ENCODE data around the gene MTFR2. TPM values are rescaled to one million over a fixed set of nuclear protein-coding genes. Genes with fewer than 3 reads are reported as not detected.

The MTFR2 gene
- total and polyA plus RNA-seq, 2 of the 13 experiments (the other 11 are each of a cell fraction or from before 2014, with no cell fraction given): 6.7 to 10.7 TPM

DNA sequence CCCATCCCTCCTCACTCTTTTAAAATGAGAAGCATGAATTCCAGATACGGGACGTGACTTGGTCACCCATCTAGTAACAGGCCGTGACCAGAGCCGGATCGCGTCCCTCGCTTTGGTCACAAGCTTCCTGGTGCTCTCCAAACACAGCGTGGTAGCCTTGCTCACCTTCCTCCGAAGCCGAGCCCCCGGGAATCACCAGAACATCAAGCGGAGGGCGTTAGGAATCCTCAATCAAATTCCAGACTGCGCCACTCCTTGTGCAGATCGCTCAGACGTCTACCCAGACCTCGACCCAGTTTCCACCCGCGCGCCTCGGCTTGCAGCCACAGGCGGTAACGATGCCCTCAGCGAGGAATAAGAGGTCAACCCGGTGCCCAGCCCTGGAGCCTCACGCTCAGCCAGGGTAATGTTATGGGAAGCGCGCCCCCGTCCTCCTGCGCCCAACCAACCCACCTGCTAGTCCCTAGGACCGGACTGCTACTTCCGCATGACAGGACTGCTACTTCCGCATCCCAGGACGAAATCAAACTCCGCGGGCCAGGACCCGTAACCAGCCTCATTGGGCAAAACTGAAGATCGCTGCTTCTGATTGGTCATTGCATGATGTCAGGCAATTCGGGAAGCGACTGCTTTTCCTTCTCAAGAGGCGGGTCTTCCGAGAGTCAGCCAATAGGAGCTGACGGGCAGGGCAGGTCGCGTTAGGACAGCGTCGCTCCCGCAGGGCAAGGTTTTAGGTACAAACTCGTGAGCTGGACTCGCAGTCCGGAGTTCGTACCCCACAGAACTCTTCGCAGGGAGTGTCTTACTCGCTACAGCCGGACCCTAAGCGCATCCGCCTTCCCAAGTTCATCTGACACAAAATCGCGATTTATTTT, at the start of gene MTFR2 (continued):
- TF ChIP-seq, protein P1, sequence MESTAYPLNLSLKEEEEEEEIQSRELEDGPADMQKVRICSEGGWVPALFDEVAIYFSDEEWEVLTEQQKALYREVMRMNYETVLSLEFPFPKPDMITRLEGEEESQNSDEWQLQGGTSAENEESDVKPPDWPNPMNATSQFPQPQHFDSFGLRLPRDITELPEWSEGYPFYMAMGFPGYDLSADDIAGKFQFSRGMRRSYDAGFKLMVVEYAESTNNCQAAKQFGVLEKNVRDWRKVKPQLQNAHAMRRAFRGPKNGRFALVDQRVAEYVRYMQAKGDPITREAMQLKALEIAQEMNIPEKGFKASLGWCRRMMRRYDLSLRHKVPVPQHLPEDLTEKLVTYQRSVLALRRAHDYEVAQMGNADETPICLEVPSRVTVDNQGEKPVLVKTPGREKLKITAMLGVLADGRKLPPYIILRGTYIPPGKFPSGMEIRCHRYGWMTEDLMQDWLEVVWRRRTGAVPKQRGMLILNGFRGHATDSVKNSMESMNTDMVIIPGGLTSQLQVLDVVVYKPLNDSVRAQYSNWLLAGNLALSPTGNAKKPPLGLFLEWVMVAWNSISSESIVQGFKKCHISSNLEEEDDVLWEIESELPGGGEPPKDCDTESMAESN (CRISPR knock-in tag; conservative IDR thresholded peaks at IDR 0.05): peak; percentile 89; the same call in 1 of the 2 replicates
- TF ChIP-seq, protein P2, sequence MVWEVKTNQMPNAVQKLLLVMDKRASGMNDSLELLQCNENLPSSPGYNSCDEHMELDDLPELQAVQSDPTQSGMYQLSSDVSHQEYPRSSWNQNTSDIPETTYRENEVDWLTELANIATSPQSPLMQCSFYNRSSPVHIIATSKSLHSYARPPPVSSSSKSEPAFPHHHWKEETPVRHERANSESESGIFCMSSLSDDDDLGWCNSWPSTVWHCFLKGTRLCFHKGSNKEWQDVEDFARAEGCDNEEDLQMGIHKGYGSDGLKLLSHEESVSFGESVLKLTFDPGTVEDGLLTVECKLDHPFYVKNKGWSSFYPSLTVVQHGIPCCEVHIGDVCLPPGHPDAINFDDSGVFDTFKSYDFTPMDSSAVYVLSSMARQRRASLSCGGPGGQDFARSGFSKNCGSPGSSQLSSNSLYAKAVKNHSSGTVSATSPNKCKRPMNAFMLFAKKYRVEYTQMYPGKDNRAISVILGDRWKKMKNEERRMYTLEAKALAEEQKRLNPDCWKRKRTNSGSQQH (CRISPR knock-in tag; IDR thresholded peaks at IDR 0.05; ENCODE audit: low read depth): peak; percentile 100
- TF ChIP-seq ETV5 (CRISPR knock-in tag; IDR thresholded peaks at IDR 0.05; ENCODE audit: borderline replicate concordance): peak; percentile 79
- TF ChIP-seq FOXK2 (IDR thresholded peaks at IDR 0.05): peak; percentile 81
- TF ChIP-seq, protein P3, sequence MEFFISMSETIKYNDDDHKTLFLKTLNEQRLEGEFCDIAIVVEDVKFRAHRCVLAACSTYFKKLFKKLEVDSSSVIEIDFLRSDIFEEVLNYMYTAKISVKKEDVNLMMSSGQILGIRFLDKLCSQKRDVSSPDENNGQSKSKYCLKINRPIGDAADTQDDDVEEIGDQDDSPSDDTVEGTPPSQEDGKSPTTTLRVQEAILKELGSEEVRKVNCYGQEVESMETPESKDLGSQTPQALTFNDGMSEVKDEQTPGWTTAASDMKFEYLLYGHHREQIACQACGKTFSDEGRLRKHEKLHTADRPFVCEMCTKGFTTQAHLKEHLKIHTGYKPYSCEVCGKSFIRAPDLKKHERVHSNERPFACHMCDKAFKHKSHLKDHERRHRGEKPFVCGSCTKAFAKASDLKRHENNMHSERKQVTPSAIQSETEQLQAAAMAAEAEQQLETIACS (CRISPR knock-in tag; IDR thresholded peaks at IDR 0.05): peak; percentile 78
- TF ChIP-seq ZSCAN29 (CRISPR knock-in tag; conservative IDR thresholded peaks at IDR 0.05): peak; percentile 77; the same call in 1 of the 2 replicates
- TF ChIP-seq ZNF75D (CRISPR knock-in tag; IDR thresholded peaks at IDR 0.05; ENCODE audit: borderline replicate concordance): no peak
- TF ChIP-seq ZNF460 (CRISPR knock-in tag; IDR thresholded peaks at IDR 0.05; ENCODE audit: borderline replicate concordance): no peak
- peak; percentile 41; the same call in 1 of the 2 replicates for TF ChIP-seq KDM5B (CRISPR knock-in tag; IDR thresholded peaks at IDR 0.05; ENCODE audit: borderline replicate concordance)
- no peak for TF ChIP-seq ZNF260 (CRISPR knock-in tag; IDR thresholded peaks at IDR 0.05; ENCODE audit: borderline replicate concordance, low read depth)
- TF ChIP-seq CREB1 (IDR thresholded peaks at IDR 0.05): peak; percentile 95
- peak; percentile 94 for TF ChIP-seq CREB1 (CRISPR knock-in tag; IDR thresholded peaks at IDR 0.05)
- TF ChIP-seq LBX2 (CRISPR knock-in tag; IDR thresholded peaks at IDR 0.05; ENCODE audit: borderline replicate concordance): no peak
- peak; percentile 88 for TF ChIP-seq TOPORS (CRISPR knock-in tag; IDR thresholded peaks at IDR 0.05)
- TF ChIP-seq SAP130 (CRISPR knock-in tag; IDR thresholded peaks at IDR 0.05; ENCODE audit: low read depth): peak; percentile 100
- peak; percentile 94 for TF ChIP-seq ARID2 (CRISPR knock-in tag; IDR thresholded peaks at IDR 0.05; ENCODE audit: borderline replicate concordance)
- no peak for TF ChIP-seq SP1 (IDR thresholded peaks at IDR 0.05)
- TF ChIP-seq SP1 (CRISPR knock-in tag; IDR thresholded peaks at IDR 0.05): peak; percentile 75
- peak; percentile 75; the same call in 1 of the 2 replicates for TF ChIP-seq HOXA3 (CRISPR knock-in tag; IDR thresholded peaks at IDR 0.05)
- 0 out of 2 replicates have a peak, but pooled peaks have one; percentile 13 for TF ChIP-seq ZNF430 (CRISPR knock-in tag; IDR thresholded peaks at IDR 0.05)
- TF ChIP-seq WIZ (CRISPR knock-in tag; IDR thresholded peaks at IDR 0.05): no peak
- peak; percentile 100 for TF ChIP-seq ELF4 (CRISPR knock-in tag; IDR thresholded peaks at IDR 0.05; ENCODE audit: borderline replicate concordance)
- TF ChIP-seq ZNF10 (CRISPR knock-in tag; IDR thresholded peaks at IDR 0.05; ENCODE audit: borderline replicate concordance, low read depth): no peak
- no peak for TF ChIP-seq ZKSCAN1 (IDR thresholded peaks at IDR 0.05; ENCODE audit: low read length)
- TF ChIP-seq, protein P4, sequence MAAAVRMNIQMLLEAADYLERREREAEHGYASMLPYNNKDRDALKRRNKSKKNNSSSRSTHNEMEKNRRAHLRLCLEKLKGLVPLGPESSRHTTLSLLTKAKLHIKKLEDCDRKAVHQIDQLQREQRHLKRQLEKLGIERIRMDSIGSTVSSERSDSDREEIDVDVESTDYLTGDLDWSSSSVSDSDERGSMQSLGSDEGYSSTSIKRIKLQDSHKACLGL (CRISPR knock-in tag; IDR thresholded peaks at IDR 0.05): peak; percentile 94; the same call in 1 of the 2 replicates
- peak; percentile 16; the same call in 1 of the 2 replicates for TF ChIP-seq FOXO1 (CRISPR knock-in tag; IDR thresholded peaks at IDR 0.05)

Data from HepG2 (cell line).